Stimulated activated CD8-positive, alpha-beta memory T cell treated with anti-CD3 and anti-CD28 coated beads, Interleukin-4, amount 100 ng/mL, for 48 hours (primary cell): ENCODE measurements around the gene PLXNA4.

Experiments used
- DNase-seq: peaks from one replicate; pipeline ENCODE4 v3.0.0-alpha.2; 2020

The PLXNA4 gene

GRCh38 chr7:132292803-132293202 is 283.5 kb downstream of the PLXNA4 start:
- DNase-seq: no peak

- DNase-seq: no peak
Measured at GRCh38 chr7:132291481-132291880, 284.8 kb downstream of the PLXNA4 start.

- DNase-seq: no peak
Measured at GRCh38 chr7:132290021-132290420, 286.2 kb downstream of the PLXNA4 start.

- DNase-seq: no peak
Measured at GRCh38 chr7:132286836-132287235, 289.4 kb downstream of the PLXNA4 start.

- no peak for DNase-seq
Measured at GRCh38 chr7:132280335-132280734, 295.9 kb downstream of the PLXNA4 start.

GRCh38 chr7:132279718-132280117 is 296.6 kb downstream of the PLXNA4 start:
- no peak for DNase-seq

- no peak for DNase-seq
Measured at GRCh38 chr7:132276976-132277725, 299.1 kb downstream of the PLXNA4 start.

GRCh38 chr7:132276234-132276630 is 300.0 kb downstream of the PLXNA4 start:
- no peak for DNase-seq

GRCh38 chr7:132275416-132276233 is 300.6 kb downstream of the PLXNA4 start:
- DNase-seq: no peak

GRCh38 chr7:132272763-132273371 is 303.4 kb downstream of the PLXNA4 start:
- no peak for DNase-seq

- DNase-seq: no peak
Measured at GRCh38 chr7:132270517-132270916, 305.8 kb downstream of the PLXNA4 start.

- no peak for DNase-seq
Measured at GRCh38 chr7:132269718-132270117, 306.6 kb downstream of the PLXNA4 start.

GRCh38 chr7:132263151-132263550 is 313.1 kb downstream of the PLXNA4 start:
- DNase-seq: no peak

- no peak for DNase-seq
Measured at GRCh38 chr7:132262160-132262470, 314.2 kb downstream of the PLXNA4 start.

GRCh38 chr7:132261327-132262159 is 314.7 kb downstream of the PLXNA4 start:
- no peak for DNase-seq

- no peak for DNase-seq
Measured at GRCh38 chr7:132258231-132258630, 318.0 kb downstream of the PLXNA4 start.

GRCh38 chr7:132257253-132257652 is 319.0 kb downstream of the PLXNA4 start:
- DNase-seq: no peak

GRCh38 chr7:132256721-132257212 is 319.5 kb downstream of the PLXNA4 start:
- DNase-seq: no peak

- DNase-seq: no peak
Measured at GRCh38 chr7:132255898-132256297, 320.4 kb downstream of the PLXNA4 start.

- DNase-seq: no peak
Measured at GRCh38 chr7:132255115-132255797, 321.0 kb downstream of the PLXNA4 start.

GRCh38 chr7:132254455-132254854 is 321.8 kb downstream of the PLXNA4 start:
- DNase-seq: no peak

- no peak for DNase-seq
Measured at GRCh38 chr7:132252793-132253100, 323.5 kb downstream of the PLXNA4 start.

- no peak for DNase-seq
Measured at GRCh38 chr7:132251327-132251659, 325.0 kb downstream of the PLXNA4 start.
